Tibial nerve (tissue), 4 donors: ENCODE measurements around the gene TJP2.

Experiments used
- EP300 ChIP-seq, 2 donors: sonication (generic); formaldehyde crosslinking; IDR thresholded peaks; one replicate each; pipeline ENCODE4 v1.6.1; 2017; ENCODE audit warnings: antibody characterized with exemption in 2 of 2, mild to moderate bottlenecking in 1 of 2
- POLR2A ChIP-seq, 2 donors: fragments of 450-650 bp; IDR thresholded peaks; one replicate each; pipeline ENCODE4 v1.6.1; 2017; ENCODE audit warnings: antibody characterized with exemption in 2 of 2, mild to moderate bottlenecking in 2 of 2, moderate library complexity in 2 of 2
- TF ChIP-seq, protein P1 (sequence below), 5 experiments: fragments of 200-600 bp in 3 of 5; fragments of 450-650 bp in 2 of 5; sonication (generic) in 3 of 5; IDR thresholded peaks; one replicate each; pipeline ENCODE4 v1.5.1; 2016 to 2019; ENCODE audit warnings: antibody characterized with exemption in 5 of 5, mild to moderate bottlenecking in 3 of 5, moderate library complexity in 2 of 5

GRCh38 chr9:69279084-69279731 lies 105.1 kb downstream of the TJP2 start:
- TF ChIP-seq POLR2A (IDR thresholded peaks at IDR 0.05) (no peak), EP300 (IDR thresholded peaks at IDR 0.05) (no peak)
- TF ChIP-seq, protein P1, sequence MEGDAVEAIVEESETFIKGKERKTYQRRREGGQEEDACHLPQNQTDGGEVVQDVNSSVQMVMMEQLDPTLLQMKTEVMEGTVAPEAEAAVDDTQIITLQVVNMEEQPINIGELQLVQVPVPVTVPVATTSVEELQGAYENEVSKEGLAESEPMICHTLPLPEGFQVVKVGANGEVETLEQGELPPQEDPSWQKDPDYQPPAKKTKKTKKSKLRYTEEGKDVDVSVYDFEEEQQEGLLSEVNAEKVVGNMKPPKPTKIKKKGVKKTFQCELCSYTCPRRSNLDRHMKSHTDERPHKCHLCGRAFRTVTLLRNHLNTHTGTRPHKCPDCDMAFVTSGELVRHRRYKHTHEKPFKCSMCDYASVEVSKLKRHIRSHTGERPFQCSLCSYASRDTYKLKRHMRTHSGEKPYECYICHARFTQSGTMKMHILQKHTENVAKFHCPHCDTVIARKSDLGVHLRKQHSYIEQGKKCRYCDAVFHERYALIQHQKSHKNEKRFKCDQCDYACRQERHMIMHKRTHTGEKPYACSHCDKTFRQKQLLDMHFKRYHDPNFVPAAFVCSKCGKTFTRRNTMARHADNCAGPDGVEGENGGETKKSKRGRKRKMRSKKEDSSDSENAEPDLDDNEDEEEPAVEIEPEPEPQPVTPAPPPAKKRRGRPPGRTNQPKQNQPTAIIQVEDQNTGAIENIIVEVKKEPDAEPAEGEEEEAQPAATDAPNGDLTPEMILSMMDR (IDR thresholded peaks at IDR 0.05): no peak
